NCI-H748 (cell line): ENCODE data around the gene CHL1.

Experiments
- DNase-seq: peaks from one replicate; lab custom pipeline; 2025; ENCODE audit not compliant: unreplicated experiment; lab: John Stamatoyannopoulos, UW

Gene CHL1

DNA sequence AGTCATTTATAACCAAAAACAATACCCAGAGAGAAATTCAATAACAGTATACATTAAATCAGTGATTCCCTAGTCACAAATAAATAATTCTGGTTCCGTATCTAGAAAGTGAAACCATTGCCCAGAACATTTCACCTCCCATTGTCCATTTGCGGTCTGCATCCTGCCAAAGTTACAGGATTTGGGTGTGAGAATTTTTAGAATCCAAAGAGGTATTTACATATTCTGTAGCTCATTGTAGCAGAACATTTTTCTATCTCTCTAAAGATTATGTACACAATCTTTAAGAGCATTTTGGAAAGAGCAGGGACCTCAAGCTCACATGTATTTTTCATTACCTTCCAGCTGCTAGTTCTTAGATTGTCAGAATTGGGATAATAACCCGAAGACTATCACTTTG is 261.6 kb downstream of the CHL1 start:
- no peak for DNase-seq

DNA sequence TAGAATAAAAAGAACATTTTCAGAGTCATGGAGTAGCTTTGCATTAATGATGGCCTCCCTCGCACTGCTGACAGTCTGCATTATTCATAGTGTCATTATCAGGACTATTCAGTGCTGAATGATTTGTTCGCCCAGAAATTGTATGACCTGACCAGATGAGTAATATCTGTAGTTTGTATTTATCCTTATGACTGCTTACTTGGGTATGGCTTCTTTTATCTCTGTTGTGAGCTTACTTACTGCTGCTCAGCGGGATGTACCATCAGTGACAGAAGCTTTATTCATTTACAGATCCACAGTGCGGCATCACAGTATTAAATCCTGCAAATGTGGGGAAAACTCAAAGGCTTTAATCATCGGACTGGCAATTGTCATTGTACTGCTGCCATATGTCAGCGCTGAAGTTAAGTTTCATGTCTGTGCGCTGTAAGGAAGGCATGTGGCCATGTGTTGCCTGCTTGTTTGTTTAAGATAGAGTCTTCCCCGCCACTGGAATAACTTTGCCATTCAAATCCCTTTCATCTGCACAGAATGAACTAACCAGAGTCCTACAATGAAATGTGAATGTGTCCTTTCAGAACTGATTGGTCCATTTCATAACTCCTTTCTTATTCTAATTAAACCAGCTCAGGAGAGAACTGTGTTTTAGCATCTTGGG is 262.2 kb downstream of the CHL1 start:
- DNase-seq: no peak
